ENCODE data around the gene MAPK12. TPM values are rescaled to one million over a fixed set of nuclear protein-coding genes. Genes with fewer than 3 reads are reported as not detected.

The MAPK12 gene
- total RNA-seq, 2 donors from 2014 or later, result 46.5 to 57.0 TPM

- Histone ChIP-seq H3K27ac (ENCODE audit: low read depth, low read length) (no peak overlapping the region), H3K4me3 (ENCODE audit: low read length) (no peak overlapping the region), H3K27me3 (ENCODE audit: control insufficient read depth, insufficient read depth, low read length, poor library complexity, severe bottlenecking) (no peaks in the 10 kb centered on the region), H3K9ac (ENCODE audit: extremely low read depth, low read length, poor library complexity, severe bottlenecking) (no peak overlapping the region), H3K9me3 (ENCODE audit: control insufficient read depth, low read length) (peaks cover 4% of the 10 kb centered on the region), H3K4me1 (ENCODE audit: control insufficient read depth, insufficient read depth, low read length) (no peaks in the 10 kb centered on the region), H3K36me3 (ENCODE audit: control insufficient read depth, insufficient read depth, low read length) (peaks cover 21% of the 10 kb centered on the region)
- WGBS, 2 experiments (ENCODE audit: insufficient coverage in 1 of 2, insufficient read length in 1 of 2), result 95 to 96% methylated on average over 26 to 47 of the region's 47 CpGs
- Mint-ChIP-seq H3K4me1 (no peaks in the 10 kb centered on the region), H3K27me3 (ENCODE audit: insufficient read depth) (no peaks in the 10 kb centered on the region), H3K9me3 (peaks cover 3% of the 10 kb centered on the region), H3K4me3 (no peak overlapping the region), H3K27ac (no peak overlapping the region), H3K36me3 (ENCODE audit: low read depth) (peaks cover 45% of the 10 kb centered on the region)
- TF ChIP-seq, protein P1, sequence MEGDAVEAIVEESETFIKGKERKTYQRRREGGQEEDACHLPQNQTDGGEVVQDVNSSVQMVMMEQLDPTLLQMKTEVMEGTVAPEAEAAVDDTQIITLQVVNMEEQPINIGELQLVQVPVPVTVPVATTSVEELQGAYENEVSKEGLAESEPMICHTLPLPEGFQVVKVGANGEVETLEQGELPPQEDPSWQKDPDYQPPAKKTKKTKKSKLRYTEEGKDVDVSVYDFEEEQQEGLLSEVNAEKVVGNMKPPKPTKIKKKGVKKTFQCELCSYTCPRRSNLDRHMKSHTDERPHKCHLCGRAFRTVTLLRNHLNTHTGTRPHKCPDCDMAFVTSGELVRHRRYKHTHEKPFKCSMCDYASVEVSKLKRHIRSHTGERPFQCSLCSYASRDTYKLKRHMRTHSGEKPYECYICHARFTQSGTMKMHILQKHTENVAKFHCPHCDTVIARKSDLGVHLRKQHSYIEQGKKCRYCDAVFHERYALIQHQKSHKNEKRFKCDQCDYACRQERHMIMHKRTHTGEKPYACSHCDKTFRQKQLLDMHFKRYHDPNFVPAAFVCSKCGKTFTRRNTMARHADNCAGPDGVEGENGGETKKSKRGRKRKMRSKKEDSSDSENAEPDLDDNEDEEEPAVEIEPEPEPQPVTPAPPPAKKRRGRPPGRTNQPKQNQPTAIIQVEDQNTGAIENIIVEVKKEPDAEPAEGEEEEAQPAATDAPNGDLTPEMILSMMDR (conservative IDR thresholded peaks at IDR 0.05), result no peak
- DNase-seq, result no peak
Observed at GRCh38 chr22:50280708-50281383, 19.4 kb upstream of the MAPK12 start.

DNA sequence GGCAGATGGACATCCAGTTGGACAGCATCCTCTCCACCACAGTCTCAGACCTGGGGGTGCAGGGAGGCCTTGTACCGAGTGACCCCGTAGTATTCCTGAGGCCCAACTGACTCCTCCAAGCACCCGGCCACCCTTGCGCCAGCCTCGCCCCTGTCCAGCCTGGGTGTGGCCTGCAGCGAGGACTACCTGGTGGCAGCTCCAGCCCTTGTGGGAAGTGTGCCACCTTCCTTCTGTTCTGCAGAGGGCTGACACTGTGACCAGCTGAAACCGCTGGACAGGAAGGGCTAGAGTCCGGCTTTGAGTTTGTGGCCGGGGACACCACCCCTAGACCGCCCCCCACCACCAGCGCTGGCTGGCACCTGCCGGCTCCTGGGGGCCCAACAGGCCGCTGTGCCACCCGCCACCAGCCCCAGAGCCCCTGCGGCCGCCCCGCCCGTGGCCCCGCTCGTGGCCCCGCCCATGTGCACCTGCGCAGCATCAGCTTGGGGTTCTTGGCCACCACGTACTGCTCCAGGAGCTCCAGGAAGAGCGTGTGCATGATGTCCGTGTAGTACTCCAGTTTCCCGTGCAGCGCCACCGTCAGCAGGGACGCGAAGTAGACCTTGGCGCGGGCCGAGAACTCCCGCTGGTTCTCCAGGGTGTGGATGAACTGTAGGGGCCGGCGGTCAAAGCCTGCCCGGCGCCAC is 18.7 kb upstream of the MAPK12 start:
- H3K36me3 Mint-ChIP-seq (ENCODE audit: low read depth), result peaks cover 50% of the 10 kb centered on the region
- no peak overlapping the region for H3K27ac Mint-ChIP-seq
- Histone ChIP-seq H3K36me3 (ENCODE audit: control insufficient read depth, insufficient read depth, low read length) (peaks cover 19% of the 10 kb centered on the region), H3K9me3 (ENCODE audit: control insufficient read depth, low read length) (peaks cover 4% of the 10 kb centered on the region), H3K9ac (ENCODE audit: extremely low read depth, low read length, poor library complexity, severe bottlenecking) (no peak overlapping the region), H3K4me3 (ENCODE audit: low read length) (no peak overlapping the region), H3K27ac (ENCODE audit: low read depth, low read length) (no peak overlapping the region), H3K27me3 (ENCODE audit: control insufficient read depth, insufficient read depth, low read length, poor library complexity, severe bottlenecking) (no peaks in the 10 kb centered on the region), H3K4me1 (ENCODE audit: control insufficient read depth, insufficient read depth, low read length) (no peaks in the 10 kb centered on the region)
- no peaks in the 10 kb centered on the region for H3K4me1 Mint-ChIP-seq
- no peak for DNase-seq
- TF ChIP-seq, protein P1 (conservative IDR thresholded peaks at IDR 0.05), result no peak
- no peak overlapping the region for H3K4me3 Mint-ChIP-seq
- peaks cover 7% of the 10 kb centered on the region for H3K9me3 Mint-ChIP-seq
- no peaks in the 10 kb centered on the region for H3K27me3 Mint-ChIP-seq (ENCODE audit: insufficient read depth)
- whole genome bisulfite sequencing, 2 experiments (ENCODE audit: insufficient coverage in 1 of 2, insufficient read length in 1 of 2), result 96 to 97% methylated on average over 30 to 38 of the region's 38 CpGs

- TF ChIP-seq, protein P1 (conservative IDR thresholded peaks at IDR 0.05), result no peak
- Mint-ChIP-seq H3K27me3 (ENCODE audit: insufficient read depth) (no peaks in the 10 kb centered on the region), H3K27ac (no peak overlapping the region), H3K36me3 (ENCODE audit: low read depth) (peaks cover 49% of the 10 kb centered on the region), H3K4me1 (no peaks in the 10 kb centered on the region), H3K9me3 (peaks cover 7% of the 10 kb centered on the region), H3K4me3 (no peak overlapping the region)
- H3K27ac ChIP-seq (ENCODE audit: low read depth, low read length), result no peak overlapping the region
- WGBS, 2 experiments (ENCODE audit: insufficient coverage in 1 of 2, insufficient read length in 1 of 2), result 95% methylated on average over 16 to 30 of the region's 30 CpGs
- peaks cover 4% of the 10 kb centered on the region for H3K9me3 ChIP-seq (ENCODE audit: control insufficient read depth, low read length)
- H3K4me1 ChIP-seq (ENCODE audit: control insufficient read depth, insufficient read depth, low read length), result no peaks in the 10 kb centered on the region
- no peaks in the 10 kb centered on the region for H3K27me3 ChIP-seq (ENCODE audit: control insufficient read depth, insufficient read depth, low read length, poor library complexity, severe bottlenecking)
- H3K36me3 ChIP-seq (ENCODE audit: control insufficient read depth, insufficient read depth, low read length), result peaks cover 19% of the 10 kb centered on the region
- no peak for DNase-seq
- H3K9ac ChIP-seq (ENCODE audit: extremely low read depth, low read length, poor library complexity, severe bottlenecking), result no peak overlapping the region
- no peak overlapping the region for H3K4me3 ChIP-seq (ENCODE audit: low read length)
Observed at GRCh38 chr22:50278956-50279619, 17.6 kb upstream of the MAPK12 start.
